Neuronal stem cell (in vitro differentiated cells): ENCODE data around the gene LAMA5.

ENCODE experiments used
- DNase-seq: peaks from one replicate; pipeline ENCODE4 v3.0.0-alpha.2; 2013; ENCODE audit warnings: low spot score
- H2AFZ ChIP-seq: one replicate; pipeline ENCODE4 v1.6.1; 2013; ENCODE audit warnings: mild to moderate bottlenecking, low read length, inconsistent platforms
- H2AK5ac ChIP-seq: 2 replicates; pipeline ENCODE4 v1.6.1; 2013; ENCODE audit warnings: low read depth, mild to moderate bottlenecking, inconsistent platforms, low read length, moderate library complexity, mixed read lengths
- H2BK120ac ChIP-seq: 2 replicates; pipeline ENCODE4 v1.6.1; 2013; ENCODE audit warnings: low read depth, mild to moderate bottlenecking, inconsistent platforms, low read length, moderate library complexity, mixed read lengths
- H2BK12ac ChIP-seq: one replicate; pipeline ENCODE4 v1.6.1; 2013; ENCODE audit warnings: low read length, inconsistent platforms
- H2BK15ac ChIP-seq: 2 replicates; pipeline ENCODE4 v1.6.1; 2013; ENCODE audit warnings: mild to moderate bottlenecking, low read length, inconsistent platforms, mixed read lengths
- H2BK5ac ChIP-seq: one replicate; pipeline ENCODE4 v1.6.1; 2013; ENCODE audit warnings: inconsistent platforms, mild to moderate bottlenecking, low read length, moderate library complexity
- H3K14ac ChIP-seq: one replicate; pipeline ENCODE4 v1.6.1; 2013; ENCODE audit warnings: low read length, inconsistent platforms
- H3K18ac ChIP-seq: 2 replicates; pipeline ENCODE4 v1.6.1; 2013; ENCODE audit warnings: low read length, inconsistent platforms
- H3K23ac ChIP-seq: 2 replicates; pipeline ENCODE4 v1.6.1; 2013; ENCODE audit warnings: low read depth, mild to moderate bottlenecking, mixed read lengths, low read length, inconsistent platforms; ENCODE audit not compliant: poor library complexity
- H3K27ac ChIP-seq: replicated peaks from 3 replicates; pipeline ENCODE4 v1.5.1; 2013; ENCODE audit warnings: low read length, inconsistent platforms
- H3K27me3 ChIP-seq, 3 experiments: 2 replicates each; pipeline ENCODE4 v1.6.1; 2013; ENCODE audit warnings: low read length in 3 of 3, mild to moderate bottlenecking in 2 of 3, inconsistent platforms in 1 of 3, low read depth in 1 of 3, mixed read lengths in 1 of 3, moderate library complexity in 1 of 3; ENCODE audit not compliant: control insufficient read depth in 3 of 3, insufficient read depth in 3 of 3
- H3K36me3 ChIP-seq, 2 donors: replicated peaks in 1 of 2; 2 replicates each; pipeline ENCODE4 v1.6.1; 2013; ENCODE audit warnings: low read length in 2 of 2; ENCODE audit not compliant: control insufficient read depth in 2 of 2, insufficient read depth in 2 of 2
- H3K4ac ChIP-seq: 2 replicates; pipeline ENCODE4 v1.6.1; 2013; ENCODE audit warnings: inconsistent platforms, mild to moderate bottlenecking, low read length, moderate library complexity
- H3K4me1 ChIP-seq, 2 donors: 1 replicate in 1 of 2; 2 replicates in 1 of 2; pipeline ENCODE4 v1.6.1; 2013; ENCODE audit warnings: low read length in 2 of 2, low read depth in 1 of 2; ENCODE audit not compliant: control insufficient read depth in 2 of 2, insufficient read depth in 1 of 2
- H3K4me2 ChIP-seq: one replicate; pipeline ENCODE4 v1.6.1; 2013; ENCODE audit warnings: mild to moderate bottlenecking, low read length, inconsistent platforms; ENCODE audit not compliant: insufficient read depth, poor library complexity, severe bottlenecking
- H3K4me3 ChIP-seq, 2 donors: 2 replicates each; pipeline ENCODE4 v1.5.1; 2013; ENCODE audit warnings: low read length in 2 of 2, mild to moderate bottlenecking in 2 of 2, inconsistent platforms in 1 of 2, moderate library complexity in 1 of 2
- H3K79me1 ChIP-seq: one replicate; pipeline ENCODE4 v1.6.1; 2013; ENCODE audit warnings: low read depth, mild to moderate bottlenecking, inconsistent platforms, low read length, moderate library complexity
- H3K9ac ChIP-seq: one replicate; pipeline ENCODE4 v1.6.1; 2013; ENCODE audit warnings: mild to moderate bottlenecking, low read depth, low read length, inconsistent platforms; ENCODE audit not compliant: poor library complexity
- H3K9me3 ChIP-seq, 2 donors: replicated peaks in 1 of 2; 2 replicates each; pipeline versions ENCODE3 to v1.6.1; 2013; ENCODE audit warnings: low read length in 2 of 2, mild to moderate bottlenecking in 2 of 2, inconsistent platforms in 1 of 2, low read depth in 1 of 2, mixed read lengths in 1 of 2, moderate library complexity in 1 of 2; ENCODE audit not compliant: control insufficient read depth in 2 of 2, insufficient read depth in 1 of 2
- H4K8ac ChIP-seq: one replicate; pipeline ENCODE4 v1.6.1; 2013; ENCODE audit warnings: low read depth, mild to moderate bottlenecking, inconsistent platforms, low read length, moderate library complexity
- H4K91ac ChIP-seq: one replicate; pipeline ENCODE4 v1.6.1; 2013; ENCODE audit warnings: low read length, low read depth, mild to moderate bottlenecking, inconsistent platforms; ENCODE audit not compliant: poor library complexity
- whole genome bisulfite sequencing, 2 donors: extraction: QIAGEN DNeasy Blood & Tissue Kit; methylation state at CpG; one replicate each; pipeline ENCODE4 v1.1.7; 2013; ENCODE audit warnings: missing lambda C conversion rate in 2 of 2, mixed read lengths in 1 of 2; ENCODE audit not compliant: insufficient read length in 2 of 2, insufficient replicate concordance in 1 of 2; ENCODE audit errors: extremely low coverage in 2 of 2; 5-methylcytosine and 5-hydroxymethylcytosine counted together

Gene LAMA5

DNA sequence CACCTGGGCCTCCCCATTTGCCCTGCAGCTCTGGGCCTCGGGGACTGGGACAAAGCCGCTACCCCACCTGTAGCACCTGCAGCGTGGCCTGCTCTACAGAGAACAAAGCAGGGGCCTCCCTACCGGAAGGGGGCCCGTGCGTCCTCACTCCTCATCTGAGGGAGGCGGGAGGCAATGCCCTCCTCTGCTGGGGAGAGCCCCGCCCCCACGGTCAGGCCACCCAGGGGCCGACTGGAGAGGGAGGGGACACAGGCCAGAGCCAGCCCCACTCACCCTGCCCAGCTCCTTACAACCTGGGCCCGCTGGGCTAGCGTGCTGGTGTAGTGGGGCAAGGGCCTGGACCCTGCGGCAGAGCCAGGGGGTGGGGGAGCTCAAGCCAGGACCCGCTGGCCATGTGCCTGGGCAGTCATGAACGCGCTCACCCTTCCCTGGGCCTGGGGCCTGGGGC is 8.0 kb downstream of the LAMA5 start:
- Histone ChIP-seq H3K9ac (peak overlapping the region; percentile 92), H3K4me1 (peaks cover 32 to 65% of the 10 kb centered on the region in 2 donors), H2AFZ (no peak overlapping the region), H3K36me3 (peaks cover 4 to 9% of the 10 kb centered on the region in 2 donors), H3K14ac (no peak overlapping the region), H2BK15ac (peak overlapping the region; percentile 89), H3K79me1 (peaks cover 39% of the 10 kb centered on the region), H4K91ac (peak overlapping the region; percentile 3), H3K18ac (peak overlapping the region; percentile 70), H3K4ac (peak overlapping the region; percentile 84), H2BK12ac (peak overlapping the region; percentile 41), H3K4me2 (no peak overlapping the region), H3K9me3 (no peaks in the 10 kb centered on the region), H2BK5ac (peak overlapping the region; percentile 93), H2AK5ac (peak overlapping the region; percentile 99), H4K8ac (no peak overlapping the region), H3K27me3 (no peaks in the 10 kb centered on the region), H3K4me3 (no peak overlapping the region), H3K27ac (no peak overlapping the region), H3K23ac (peak overlapping the region; percentile 73), H2BK120ac (peak overlapping the region; percentile 61)
- WGBS, 2 donors = no CpG with 5 or more reads among the region's 16 CpGs
- no peak for DNase-seq

DNA sequence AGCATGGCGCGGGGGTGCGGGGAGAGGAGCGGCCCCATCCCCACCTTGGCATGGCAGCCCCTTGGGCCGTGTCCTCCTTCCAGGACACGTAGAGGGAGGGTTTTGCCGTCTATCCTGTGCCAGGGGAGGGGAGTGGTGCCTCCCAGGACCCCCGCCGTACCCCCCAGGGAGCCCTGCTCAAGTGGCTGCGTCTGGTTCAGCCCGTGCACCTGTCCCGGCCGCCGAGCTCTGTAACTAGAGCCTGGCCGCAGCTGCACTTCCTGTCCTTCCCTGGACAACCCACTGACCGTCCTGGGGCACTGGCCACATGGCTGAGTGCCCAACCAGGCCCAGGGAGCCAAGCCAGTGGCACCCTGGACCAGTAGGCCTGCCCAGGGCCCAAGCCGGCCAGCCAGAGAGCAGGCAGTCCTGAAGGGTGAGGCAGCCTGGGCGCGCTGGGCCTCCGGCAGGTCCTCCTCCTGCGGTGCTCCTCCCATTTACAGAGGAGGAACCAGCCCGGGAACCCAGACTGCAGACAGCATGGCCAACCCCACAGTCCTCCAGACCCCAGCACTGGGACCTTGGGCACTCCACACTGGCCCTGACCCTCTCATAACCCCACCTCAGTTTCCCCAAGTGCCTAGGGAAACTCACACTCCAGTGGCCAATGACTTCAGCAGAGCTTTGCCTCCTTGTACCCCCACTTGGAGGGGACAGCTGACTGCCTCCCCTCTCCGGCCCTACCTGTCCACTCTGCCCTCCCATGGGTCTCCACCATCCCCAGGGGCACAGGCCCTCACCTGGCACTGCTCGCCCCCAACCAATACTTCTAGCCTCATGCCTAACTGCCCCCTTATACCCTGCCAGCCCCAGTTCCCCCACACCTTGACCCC is 8.7 kb downstream of the LAMA5 start:
- Histone ChIP-seq H3K27ac (no peak overlapping the region), H3K4me3 (no peak overlapping the region), H3K79me1 (peaks cover 40% of the 10 kb centered on the region), H2BK120ac (no peak overlapping the region), H3K36me3 (peaks cover 5 to 9% of the 10 kb centered on the region in 2 donors), H2BK5ac (peak overlapping the region; percentile 93), H3K9me3 (no peaks in the 10 kb centered on the region), H3K4ac (no peak overlapping the region), H2BK12ac (peak overlapping the region; percentile 73), H3K23ac (peak overlapping the region; percentile 89), H3K9ac (peak overlapping the region; percentile 92), H2AK5ac (peak overlapping the region; percentile 99), H3K4me1 (peaks cover 28 to 58% of the 10 kb centered on the region in 2 donors), H2AFZ (no peak overlapping the region), H3K14ac (peak overlapping the region; percentile 97), H3K18ac (peak overlapping the region; percentile 80), H2BK15ac (peak overlapping the region; percentile 89), H4K8ac (no peak overlapping the region), H3K27me3 (no peaks in the 10 kb centered on the region), H4K91ac (peak overlapping the region; percentile 3), H3K4me2 (no peak overlapping the region)
- DNase-seq = no peak
- WGBS, 2 donors = no CpG with 5 or more reads among the region's 24 CpGs

- H3K9ac ChIP-seq = no peak overlapping the region
- no peak overlapping the region for H3K27ac ChIP-seq
- no peak overlapping the region for H3K4ac ChIP-seq
- peaks cover 41% of the 10 kb centered on the region for H3K79me1 ChIP-seq
- peaks cover 7 to 9% of the 10 kb centered on the region in 2 donors for H3K36me3 ChIP-seq
- H2BK120ac ChIP-seq = peak overlapping the region; percentile 61
- H2AK5ac ChIP-seq = no peak overlapping the region
- H3K9me3 ChIP-seq = no peaks in the 10 kb centered on the region
- H3K23ac ChIP-seq = peak overlapping the region; percentile 89
- H3K27me3 ChIP-seq = no peaks in the 10 kb centered on the region
- WGBS, 2 donors = no CpG with 5 or more reads among the region's 7 CpGs
- DNase-seq = no peak
- no peak overlapping the region for H2BK15ac ChIP-seq
- H2BK5ac ChIP-seq = peak overlapping the region; percentile 35
- no peak overlapping the region for H3K18ac ChIP-seq
- no peak overlapping the region for H3K4me2 ChIP-seq
- no peak overlapping the region for H3K4me3 ChIP-seq
- peak overlapping the region; percentile 97 for H3K14ac ChIP-seq
- H2AFZ ChIP-seq = no peak overlapping the region
- no peak overlapping the region for H4K8ac ChIP-seq
- H2BK12ac ChIP-seq = no peak overlapping the region
- no peak overlapping the region for H4K91ac ChIP-seq
- peaks cover 28 to 52% of the 10 kb centered on the region in 2 donors for H3K4me1 ChIP-seq
Observed at GRCh38 chr20:62357681-62358080, 9.4 kb downstream of the LAMA5 start.

DNA sequence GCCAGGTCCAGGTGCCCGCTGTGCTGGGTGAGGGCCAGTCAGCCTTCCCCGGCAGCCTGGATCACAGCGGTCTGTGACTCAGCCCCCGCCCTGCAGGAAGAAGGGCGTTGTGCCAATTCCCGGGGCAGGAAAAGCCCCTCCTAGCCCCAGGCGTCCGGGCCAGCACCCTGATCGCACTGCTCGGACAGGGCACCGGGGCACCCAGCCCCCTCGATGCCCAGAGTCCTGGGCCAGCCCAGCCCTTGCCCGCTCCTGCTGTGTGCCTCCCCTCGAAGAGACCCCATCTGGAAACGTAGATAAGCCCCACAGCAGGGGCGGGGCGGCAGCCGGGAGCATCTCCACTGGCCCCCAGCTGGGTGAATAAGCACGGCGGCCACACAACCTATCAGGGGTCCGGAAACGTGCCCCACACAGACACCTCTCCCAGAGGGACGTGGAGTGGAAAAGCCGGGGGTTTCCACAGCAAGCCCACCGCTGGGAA is 9.9 kb downstream of the LAMA5 start:
- no CpG with 5 or more reads among the region's 25 CpGs for WGBS, 2 donors
- Histone ChIP-seq H3K27me3 (no peaks in the 10 kb centered on the region), H4K91ac (no peak overlapping the region), H3K18ac (no peak overlapping the region), H3K4ac (no peak overlapping the region), H3K36me3 (peaks cover 7 to 10% of the 10 kb centered on the region in 2 donors), H2AK5ac (peak overlapping the region; percentile 52), H3K4me1 (peaks cover 28 to 47% of the 10 kb centered on the region in 2 donors), H3K9me3 (no peaks in the 10 kb centered on the region), H3K79me1 (peaks cover 41% of the 10 kb centered on the region), H2AFZ (no peak overlapping the region), H2BK15ac (peak overlapping the region; percentile 58), H3K23ac (no peak overlapping the region), H3K4me2 (no peak overlapping the region), H4K8ac (no peak overlapping the region), H2BK5ac (peak overlapping the region; percentile 87), H3K9ac (peak overlapping the region; percentile 70), H3K27ac (no peak overlapping the region), H2BK12ac (no peak overlapping the region), H2BK120ac (peak overlapping the region; percentile 61), H3K14ac (no peak overlapping the region), H3K4me3 (no peak overlapping the region)
- no peak for DNase-seq
